Testis (tissue), 3 donors: ENCODE measurements around the gene VTI1B. TPM values are rescaled to one million over a fixed set of nuclear protein-coding genes. Genes with fewer than 3 reads are reported as not detected.
"Not testable (repeated sequence)": the region's sequence is repeated elsewhere in the genome, so short reads cannot be mapped to it uniquely, and the experiment has no call there.

Source experiments
- DNase-seq: peaks from one replicate; pipeline ENCODE4 v3.0.0-alpha.2; 2019
- H3K27ac ChIP-seq, 2 donors: fragments of 200-600 bp; sonication (generic); one replicate each; pipeline ENCODE4 v1.5.1; 2019
- H3K27me3 ChIP-seq: fragments of 200-600 bp; sonication (generic); one replicate; pipeline ENCODE4 v1.5.1; 2019
- H3K36me3 ChIP-seq: fragments of 200-600 bp; sonication (generic); one replicate; pipeline ENCODE4 v1.5.1; 2017; ENCODE audit warnings: low read depth; ENCODE audit errors: missing control alignments
- H3K4me1 ChIP-seq: fragments of 200-600 bp; sonication (generic); one replicate; pipeline ENCODE4 v1.5.1; 2019
- H3K4me3 ChIP-seq, 2 donors: fragments of 200-600 bp; sonication (generic); one replicate each; pipeline ENCODE4 v1.5.1; 2017 to 2019
- H3K9me3 ChIP-seq: fragments of 200-600 bp; sonication (generic); one replicate; pipeline ENCODE4 v1.5.1; 2017
- POLR2A ChIP-seq: fragments of 450-650 bp; IDR thresholded peaks from one replicate; pipeline ENCODE4 v1.6.1; 2017; ENCODE audit warnings: antibody characterized with exemption, mild to moderate bottlenecking, moderate library complexity
- WGBS, 2 donors: methylation state at CpG; one replicate each; pipeline ENCODE4 v1.1.5; 2018; 5-methylcytosine and 5-hydroxymethylcytosine counted together
- intact Hi-C: fragments of 100-400 bp; cut with DNase I; formaldehyde crosslinking; loops from one replicate; pipeline ENCODE4 v1.15.1; 2023; ENCODE audit warnings: low total_unique reads
- polyA plus RNA-seq: library from polyadenylated mRNA; stranded (reverse); fragments of 350-450 nt; fragmentation: Illumina TruSeq; extraction: RNeasy Lipid Tissue Mini Kit (QIAGEN cat#74804); gene quantifications from one replicate; pipeline ENCODE4 v1.2.3, GENCODE V29; 2014; ENCODE audit warnings: low read depth, low replicate concordance; ENCODE audit not compliant: insufficient read depth
- total RNA-seq, 2 donors: library from RNA; depleted of rRNA; stranded (reverse); fragments of >200 nt; gene quantifications; one replicate each; pipeline ENCODE4 v1.2.3, GENCODE V29; 2016
- TF ChIP-seq, protein P1 (sequence below), 3 experiments: fragments of 450-650 bp in 2 of 3; fragments of 200-600 bp in 1 of 3; sonication (generic) in 1 of 3; IDR thresholded peaks; one replicate each; pipeline ENCODE4 v1.5.1; 2016 to 2019; ENCODE audit warnings: antibody characterized with exemption in 3 of 3, mild to moderate bottlenecking in 2 of 3, moderate library complexity in 1 of 3

Gene VTI1B
- total and polyA plus RNA-seq, 3 donors from 2014 or later = 65.0 to 143 (median 72.7) TPM

GRCh38 chr14:67636361-67636919 lies 38.0 kb downstream of the VTI1B start:
- intact Hi-C loops = no loop called here

DNA sequence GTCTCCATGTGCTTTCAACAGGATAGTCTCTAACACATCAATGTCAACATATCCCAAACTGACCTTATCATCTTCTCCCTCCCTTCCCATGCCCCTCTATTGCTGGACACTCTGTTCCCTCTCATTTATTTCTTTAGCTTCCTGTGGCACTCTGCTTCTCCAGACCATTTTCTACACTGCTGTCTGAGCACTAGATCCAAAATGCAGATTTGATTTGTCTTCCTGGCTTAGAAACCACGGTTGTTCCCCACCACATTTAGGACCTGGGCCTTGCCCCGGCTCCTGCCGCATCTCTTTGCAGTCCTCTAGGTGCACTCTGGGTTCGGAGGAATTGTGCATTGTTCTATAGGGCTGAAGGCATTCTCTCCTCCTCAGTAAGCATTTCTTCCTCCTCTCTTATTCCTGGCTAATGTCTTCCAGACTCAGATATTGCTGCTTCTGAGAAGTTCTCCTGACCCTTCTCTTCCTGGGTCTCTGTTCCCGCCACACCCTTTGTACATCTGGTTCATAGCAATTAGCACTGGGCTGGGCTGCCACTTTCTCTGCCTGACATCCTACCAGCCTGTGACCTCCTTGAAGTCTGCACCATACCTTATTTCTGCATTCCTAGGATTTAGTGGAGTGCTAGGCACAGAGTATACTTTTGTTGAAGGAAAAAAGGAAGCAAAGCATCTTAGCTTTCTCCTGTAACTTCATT lies 40.8 kb downstream of the VTI1B start:
- H3K4me3 ChIP-seq = no peak overlapping the region
- H3K36me3 ChIP-seq = no peaks in the 10 kb centered on the region
- H3K9me3 ChIP-seq = no peaks in the 10 kb centered on the region
- H3K27ac ChIP-seq = no peak overlapping the region
- no peaks in the 10 kb centered on the region for H3K27me3 ChIP-seq
- no peak for TF ChIP-seq POLR2A
- TF ChIP-seq, protein P1, sequence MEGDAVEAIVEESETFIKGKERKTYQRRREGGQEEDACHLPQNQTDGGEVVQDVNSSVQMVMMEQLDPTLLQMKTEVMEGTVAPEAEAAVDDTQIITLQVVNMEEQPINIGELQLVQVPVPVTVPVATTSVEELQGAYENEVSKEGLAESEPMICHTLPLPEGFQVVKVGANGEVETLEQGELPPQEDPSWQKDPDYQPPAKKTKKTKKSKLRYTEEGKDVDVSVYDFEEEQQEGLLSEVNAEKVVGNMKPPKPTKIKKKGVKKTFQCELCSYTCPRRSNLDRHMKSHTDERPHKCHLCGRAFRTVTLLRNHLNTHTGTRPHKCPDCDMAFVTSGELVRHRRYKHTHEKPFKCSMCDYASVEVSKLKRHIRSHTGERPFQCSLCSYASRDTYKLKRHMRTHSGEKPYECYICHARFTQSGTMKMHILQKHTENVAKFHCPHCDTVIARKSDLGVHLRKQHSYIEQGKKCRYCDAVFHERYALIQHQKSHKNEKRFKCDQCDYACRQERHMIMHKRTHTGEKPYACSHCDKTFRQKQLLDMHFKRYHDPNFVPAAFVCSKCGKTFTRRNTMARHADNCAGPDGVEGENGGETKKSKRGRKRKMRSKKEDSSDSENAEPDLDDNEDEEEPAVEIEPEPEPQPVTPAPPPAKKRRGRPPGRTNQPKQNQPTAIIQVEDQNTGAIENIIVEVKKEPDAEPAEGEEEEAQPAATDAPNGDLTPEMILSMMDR (IDR thresholded peaks at IDR 0.05) = no peak
- 87 to 92% methylated on average over 5 of the region's 5 CpGs for WGBS, 2 donors
- no peak for DNase-seq
- no peaks in the 10 kb centered on the region for H3K4me1 ChIP-seq
- intact Hi-C loops = no loop called here

More at GRCh38 chr14:67636361-67636919, 38.0 kb downstream of the VTI1B start:
- H3K9me3 ChIP-seq = no peaks in the 10 kb centered on the region
- TF ChIP-seq, protein P1 (IDR thresholded peaks at IDR 0.05) = no peak
- TF ChIP-seq POLR2A = no peak
- 73 to 87% methylated on average over 3 of the region's 3 CpGs for WGBS, 2 donors
- DNase-seq = no peak
- H3K27me3 ChIP-seq = no peaks in the 10 kb centered on the region
- H3K27ac ChIP-seq = no peak overlapping the region
- no peak overlapping the region for H3K4me3 ChIP-seq
- no peaks in the 10 kb centered on the region for H3K36me3 ChIP-seq
- no peaks in the 10 kb centered on the region for H3K4me1 ChIP-seq

- intact Hi-C loops = no loop called here
- WGBS, 2 donors = 74 to 82% methylated on average over 5 of the region's 5 CpGs
- Histone ChIP-seq H3K27me3 (no peaks in the 10 kb centered on the region), H3K27ac (no peak overlapping the region), H3K4me3 (no peak overlapping the region), H3K9me3 (no peaks in the 10 kb centered on the region), H3K4me1 (no peaks in the 10 kb centered on the region), H3K36me3 (no peaks in the 10 kb centered on the region)
- TF ChIP-seq, protein P1 (IDR thresholded peaks at IDR 0.05) = no peak
- no peak for TF ChIP-seq POLR2A
- no peak for DNase-seq
These were observed 43.5 kb downstream of the VTI1B start for GRCh38 chr14:67630938-67631337.

GRCh38 chr14:67630186-67630585 lies 44.2 kb downstream of the VTI1B start:
- Histone ChIP-seq H3K4me1 (no peaks in the 10 kb centered on the region), H3K27ac (no peak overlapping the region), H3K9me3 (no peaks in the 10 kb centered on the region), H3K36me3 (no peaks in the 10 kb centered on the region), H3K27me3 (no peaks in the 10 kb centered on the region), H3K4me3 (no peak overlapping the region)
- TF ChIP-seq, protein P1 (IDR thresholded peaks at IDR 0.05) = no peak
- no peak for TF ChIP-seq POLR2A
- no peak for DNase-seq
- 92 to 97% methylated on average over 4 of the region's 4 CpGs for WGBS, 2 donors
- intact Hi-C loops = no loop called here

DNA sequence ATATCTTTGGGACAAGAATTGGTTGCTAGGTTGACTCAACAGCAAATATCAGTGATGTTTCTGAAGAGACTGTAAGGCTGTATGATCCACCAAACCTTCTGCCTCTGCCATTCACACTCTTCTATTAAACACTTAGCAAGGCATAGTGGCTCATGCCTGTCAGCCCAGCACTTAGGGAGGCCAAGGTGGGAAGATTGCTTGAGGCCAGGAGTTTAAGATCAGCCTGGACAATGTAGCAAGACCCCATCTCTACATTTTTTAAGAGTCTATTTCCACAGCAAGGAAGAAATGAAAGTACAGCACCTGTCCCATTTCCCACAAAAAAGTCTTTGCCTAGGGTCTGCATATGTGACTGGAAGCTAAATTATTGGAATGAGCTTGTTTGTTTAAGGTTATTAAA lies 46.9 kb downstream of the VTI1B start:
- intact Hi-C loops = no loop called here
- DNase-seq = no peak
- TF ChIP-seq POLR2A = no peak
- TF ChIP-seq, protein P1 (IDR thresholded peaks at IDR 0.05) = no peak
- Histone ChIP-seq H3K36me3 (no peaks in the 10 kb centered on the region), H3K27ac (no peak overlapping the region), H3K4me3 (no peak overlapping the region), H3K27me3 (no peaks in the 10 kb centered on the region), H3K4me1 (no peaks in the 10 kb centered on the region), H3K9me3 (no peaks in the 10 kb centered on the region)

- H3K4me1 ChIP-seq, H3K27me3 ChIP-seq, intact Hi-C loops, H3K4me3 ChIP-seq, DNase-seq, H3K36me3 ChIP-seq, H3K9me3 ChIP-seq, H3K27ac ChIP-seq: not testable (repeated sequence)
- 80 to 88% methylated on average over 1 of the region's 1 CpG for WGBS, 2 donors
These were observed 48.3 kb downstream of the VTI1B start for GRCh38 chr14:67626131-67626530.
